HG02642 (cell line): ENCODE measurements around the gene WDR33.

ENCODE experiments used
- ATAC-seq: cut with Tn5 transposase; IDR thresholded peaks from one replicate; pipeline ENCODE4 v1.9.1; 2021; ENCODE audit warnings: mild to moderate bottlenecking; ENCODE audit not compliant: unreplicated experiment, poor library complexity

WDR33 gene

GRCh38 chr2:127722807-127723206 is 88.2 kb downstream of the WDR33 start:
- no peak for ATAC-seq

GRCh38 chr2:127721978-127722355 is 89.0 kb downstream of the WDR33 start:
- ATAC-seq, result no peak

GRCh38 chr2:127721311-127721977 is 89.5 kb downstream of the WDR33 start:
- no peak for ATAC-seq

- no peak for ATAC-seq
Observed at GRCh38 chr2:127719301-127720218, 91.4 kb downstream of the WDR33 start.

- ATAC-seq, result no peak
Observed at GRCh38 chr2:127718271-127718670, 92.7 kb downstream of the WDR33 start.

GRCh38 chr2:127715778-127716449 is 95.1 kb downstream of the WDR33 start:
- no peak for ATAC-seq

GRCh38 chr2:127713562-127713961 is 97.4 kb downstream of the WDR33 start:
- ATAC-seq, result no peak

- no peak for ATAC-seq
Observed at GRCh38 chr2:127712999-127713398, 98.0 kb downstream of the WDR33 start.

GRCh38 chr2:127709336-127709735 is 101.6 kb downstream of the WDR33 start:
- ATAC-seq, result no peak

GRCh38 chr2:127707890-127708648 is 102.9 kb downstream of the WDR33 start:
- ATAC-seq, result no peak

- ATAC-seq, result no peak
Observed at GRCh38 chr2:127706215-127706990, 104.6 kb downstream of the WDR33 start.

- no peak for ATAC-seq
Observed at GRCh38 chr2:127705391-127706065, 105.4 kb downstream of the WDR33 start.

- no peak for ATAC-seq
Observed at GRCh38 chr2:127704641-127705390, 106.2 kb downstream of the WDR33 start.

- ATAC-seq, result no peak
Observed at GRCh38 chr2:127703282-127703681, 107.7 kb downstream of the WDR33 start.

GRCh38 chr2:127702395-127703009 is 108.5 kb downstream of the WDR33 start:
- ATAC-seq, result no peak

GRCh38 chr2:127701651-127702394 is 109.1 kb downstream of the WDR33 start:
- ATAC-seq, result peak; percentile 57

GRCh38 chr2:127701193-127701650 is 109.7 kb downstream of the WDR33 start, which contains the start of gene SFT2D3:
SFT2D3 (plus strand) TSS chr2:127701497; CDS start chr2:127701529, 32 bp downstream.
- ATAC-seq, result peak; percentile 79
